Ovary (tissue), 3 donors: Measurements from ENCODE around the gene MAST4.

Experiments used
- POLR2A ChIP-seq: fragments of 450-650 bp; IDR thresholded peaks from one replicate; pipeline ENCODE4 v1.6.1; 2017; ENCODE audit warnings: antibody characterized with exemption, mild to moderate bottlenecking, moderate library complexity
- TF ChIP-seq, protein P1 (sequence below), 3 donors: fragments of 450-650 bp in 2 of 3; fragments of 200-600 bp in 1 of 3; IDR thresholded peaks; one replicate each; pipeline versions ENCODE4 v1.5.1 to v1.8.0; 2016 to 2022; ENCODE audit warnings: antibody characterized with exemption in 3 of 3, mild to moderate bottlenecking in 1 of 3
- donor health status: DM: no; HTN: no; CAD: no.

DNA sequence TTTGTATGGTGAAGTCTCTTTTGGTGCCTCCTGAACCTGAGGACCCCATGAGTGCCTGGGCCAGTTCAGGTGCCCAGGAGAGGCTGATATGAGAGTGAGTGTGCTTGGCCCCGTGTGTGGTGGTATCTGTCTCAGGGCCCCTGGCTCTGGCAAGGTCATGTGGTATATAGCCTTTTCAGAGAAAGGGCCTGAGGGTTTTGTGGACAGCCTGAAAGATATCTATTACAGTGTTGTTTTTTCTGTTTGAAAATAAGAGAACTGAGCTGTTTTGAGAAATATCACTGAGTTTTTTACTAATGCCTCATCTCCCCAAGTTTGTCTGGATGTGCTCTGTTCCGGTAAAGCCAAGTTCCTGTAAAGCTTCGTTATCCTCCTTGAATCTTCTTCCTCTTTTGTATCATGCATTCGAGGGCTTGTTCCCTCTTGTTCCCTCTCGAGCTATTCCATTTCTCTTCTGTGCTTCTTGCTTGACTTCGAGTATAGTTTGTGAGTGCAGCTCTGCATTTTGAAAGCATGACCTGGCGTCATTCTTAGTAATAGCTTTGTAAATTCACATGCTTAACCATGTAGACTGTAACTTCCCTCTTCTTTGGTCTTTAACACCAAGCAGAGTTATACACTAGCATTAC, 122.3 kb downstream of the MAST4 start:
- TF ChIP-seq, protein P1, sequence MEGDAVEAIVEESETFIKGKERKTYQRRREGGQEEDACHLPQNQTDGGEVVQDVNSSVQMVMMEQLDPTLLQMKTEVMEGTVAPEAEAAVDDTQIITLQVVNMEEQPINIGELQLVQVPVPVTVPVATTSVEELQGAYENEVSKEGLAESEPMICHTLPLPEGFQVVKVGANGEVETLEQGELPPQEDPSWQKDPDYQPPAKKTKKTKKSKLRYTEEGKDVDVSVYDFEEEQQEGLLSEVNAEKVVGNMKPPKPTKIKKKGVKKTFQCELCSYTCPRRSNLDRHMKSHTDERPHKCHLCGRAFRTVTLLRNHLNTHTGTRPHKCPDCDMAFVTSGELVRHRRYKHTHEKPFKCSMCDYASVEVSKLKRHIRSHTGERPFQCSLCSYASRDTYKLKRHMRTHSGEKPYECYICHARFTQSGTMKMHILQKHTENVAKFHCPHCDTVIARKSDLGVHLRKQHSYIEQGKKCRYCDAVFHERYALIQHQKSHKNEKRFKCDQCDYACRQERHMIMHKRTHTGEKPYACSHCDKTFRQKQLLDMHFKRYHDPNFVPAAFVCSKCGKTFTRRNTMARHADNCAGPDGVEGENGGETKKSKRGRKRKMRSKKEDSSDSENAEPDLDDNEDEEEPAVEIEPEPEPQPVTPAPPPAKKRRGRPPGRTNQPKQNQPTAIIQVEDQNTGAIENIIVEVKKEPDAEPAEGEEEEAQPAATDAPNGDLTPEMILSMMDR (IDR thresholded peaks at IDR 0.05): no peak
- no peak for TF ChIP-seq POLR2A
